GM18870 (cell line): Measurements from ENCODE around the gene TVP23C.
"Not testable (repeated sequence)": the region's sequence is repeated elsewhere in the genome, so short reads cannot be mapped to it uniquely, and the experiment has no call there.

ENCODE experiments used
- ATAC-seq: cut with Tn5 transposase; IDR thresholded peaks from one replicate; pipeline ENCODE4 v1.9.1; 2021; ENCODE audit warnings: moderate library complexity; ENCODE audit not compliant: unreplicated experiment

TVP23C gene

DNA sequence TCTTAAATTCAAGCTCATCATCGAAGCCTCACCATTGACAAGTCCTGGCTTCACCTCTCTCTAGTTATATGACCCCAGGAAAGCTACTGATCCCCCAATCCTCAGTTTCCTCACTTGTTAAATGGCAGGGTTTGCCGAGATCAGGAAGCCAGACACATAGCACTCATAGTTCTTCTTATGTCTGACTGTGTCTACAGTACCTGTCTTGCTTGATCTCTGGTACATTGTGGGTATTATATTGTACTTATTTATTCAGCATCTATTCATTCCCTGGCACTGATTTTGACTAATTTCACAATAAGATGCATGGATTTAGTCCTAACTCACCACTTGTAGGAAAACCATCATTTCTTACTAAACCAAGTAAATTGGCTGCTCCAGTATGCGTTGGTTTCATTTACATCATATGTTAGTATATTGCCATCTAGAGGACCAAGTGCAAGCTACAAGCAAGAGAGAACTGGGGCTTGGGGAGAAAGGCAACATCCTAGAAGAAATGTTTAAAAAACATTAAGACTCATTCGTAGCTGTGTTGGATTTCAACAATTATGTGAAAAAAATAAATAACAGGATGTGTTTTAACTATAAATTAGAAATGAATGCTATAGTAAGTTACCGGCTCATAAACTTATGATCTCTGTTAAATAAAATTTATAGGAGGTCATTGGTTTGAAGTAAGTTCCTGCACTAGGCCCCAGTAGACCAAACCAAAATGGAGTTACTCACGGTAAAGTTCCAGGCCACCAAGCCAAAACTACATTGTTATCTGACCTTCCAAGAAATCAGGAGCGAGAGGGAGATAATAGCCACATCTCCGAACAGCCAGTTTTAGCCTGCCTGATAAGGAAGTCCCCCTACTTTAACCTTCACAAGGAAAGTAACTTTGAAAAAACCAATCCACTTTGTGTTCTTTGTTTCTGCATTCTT lies 36.7 kb downstream of the TVP23C start:
- not testable (repeated sequence) for ATAC-seq

DNA sequence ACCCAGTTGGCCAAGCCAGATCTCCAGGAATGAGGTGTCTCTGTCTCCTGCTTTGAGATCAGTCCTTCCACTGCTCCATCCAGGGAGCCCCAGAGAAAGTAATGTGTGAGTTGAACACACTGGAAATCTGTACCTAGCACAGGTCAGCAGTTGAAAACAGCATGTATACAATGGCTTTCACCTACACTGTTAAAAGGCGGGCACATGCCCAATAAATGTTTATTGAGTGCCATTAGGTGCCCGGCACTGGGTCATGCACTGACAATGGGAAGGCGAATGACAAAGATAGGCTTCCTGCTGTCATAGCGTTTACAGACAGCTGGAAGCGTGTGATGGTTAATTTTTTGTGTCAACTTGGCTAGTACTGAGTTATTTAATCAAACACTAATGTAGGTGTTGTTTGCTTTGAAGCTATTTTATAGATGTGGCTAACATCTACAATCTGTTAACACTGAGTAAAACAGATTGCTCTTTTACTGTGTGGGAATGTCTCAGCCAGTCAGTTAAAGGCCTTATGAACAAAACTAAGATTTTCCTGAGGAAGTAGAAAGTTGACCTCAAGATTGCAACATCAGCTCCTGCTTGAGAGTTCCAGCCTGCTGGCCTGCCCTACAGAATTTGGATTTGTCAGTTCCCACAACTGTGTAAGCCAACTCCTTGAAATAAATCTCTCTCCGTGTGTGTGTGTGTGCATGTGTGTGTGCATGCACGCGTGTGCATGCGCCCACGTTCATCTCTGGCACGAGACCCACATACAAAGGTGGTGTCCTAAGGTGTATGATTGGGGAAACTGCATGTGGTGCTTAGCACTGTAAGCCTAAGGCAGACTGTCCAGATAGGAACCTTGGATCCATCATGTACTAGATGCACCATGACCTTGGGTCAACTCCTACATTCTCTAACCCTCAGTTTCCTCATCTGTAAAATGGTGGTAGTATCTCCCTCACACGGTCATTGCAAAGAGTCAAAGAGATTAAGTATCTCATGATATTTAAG lies 38.0 kb downstream of the TVP23C start:
- ATAC-seq = not testable (repeated sequence)

DNA sequence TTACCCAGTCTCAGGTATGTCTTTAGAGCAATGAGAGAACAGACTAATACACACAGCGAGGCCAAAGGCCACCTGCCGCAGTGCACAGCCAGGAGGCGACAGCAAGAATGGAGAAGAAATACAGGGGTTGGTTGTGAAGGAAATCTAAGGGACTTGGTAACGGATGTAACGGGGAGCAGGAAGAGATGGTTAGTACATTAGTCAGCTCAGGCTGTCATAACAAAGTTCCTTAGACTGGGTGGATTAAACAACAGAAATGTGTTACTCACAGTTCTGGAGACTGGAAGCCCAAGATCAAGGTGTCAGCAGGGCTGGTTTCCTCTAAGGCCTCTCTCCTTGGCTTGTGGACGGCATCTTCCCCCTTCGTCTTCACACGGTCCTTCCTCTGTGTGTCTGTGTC lies 47.1 kb downstream of the TVP23C start:
- no peak for ATAC-seq

DNA sequence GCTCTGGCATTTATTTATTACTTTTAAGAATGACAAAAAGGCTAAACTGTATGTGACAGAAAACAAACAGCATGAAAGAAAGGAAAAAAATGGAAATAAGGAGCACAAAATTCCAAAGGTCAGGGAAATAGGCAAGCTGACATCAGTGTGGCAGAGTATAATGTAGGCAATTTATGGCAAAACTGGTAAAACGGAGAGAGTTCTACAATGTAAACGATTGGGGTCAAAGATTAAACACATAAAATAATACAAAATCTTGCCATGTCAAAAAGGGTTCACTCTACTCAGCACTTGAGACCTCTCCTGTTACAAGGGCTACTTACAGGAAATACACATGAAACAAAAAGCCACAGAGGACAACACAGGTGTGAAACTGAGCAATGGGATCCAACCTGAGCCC lies 48.8 kb downstream of the TVP23C start:
- ATAC-seq = no peak

DNA sequence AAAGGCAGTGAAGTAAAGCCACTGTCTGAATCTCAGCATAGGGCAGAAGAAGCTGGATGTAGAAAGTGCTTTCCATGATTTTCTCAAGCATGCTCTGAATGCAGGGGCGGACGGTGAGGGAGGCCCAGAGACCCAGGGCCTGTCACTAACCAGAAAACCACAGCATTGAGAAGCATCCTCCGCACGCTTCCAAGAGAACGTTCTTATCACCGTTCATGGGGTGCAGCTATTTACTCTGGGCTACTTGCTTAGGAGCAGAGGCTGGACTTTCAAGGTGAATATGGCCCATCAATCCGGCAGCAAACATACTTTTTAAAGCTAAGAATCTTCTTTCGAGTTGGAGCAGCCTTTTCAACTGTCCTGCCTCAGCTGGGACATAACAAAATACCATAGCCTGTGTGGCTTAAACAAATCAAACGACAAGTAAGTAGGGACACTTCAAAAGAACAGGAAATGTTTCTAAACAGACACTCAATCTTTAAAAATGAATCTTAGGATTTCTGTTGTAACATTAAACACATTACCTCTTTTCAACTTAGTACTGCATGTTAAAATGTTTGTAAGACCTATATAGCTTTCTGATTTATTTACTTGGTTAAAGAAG lies 49.3 kb downstream of the TVP23C start:
- ATAC-seq = no peak

DNA sequence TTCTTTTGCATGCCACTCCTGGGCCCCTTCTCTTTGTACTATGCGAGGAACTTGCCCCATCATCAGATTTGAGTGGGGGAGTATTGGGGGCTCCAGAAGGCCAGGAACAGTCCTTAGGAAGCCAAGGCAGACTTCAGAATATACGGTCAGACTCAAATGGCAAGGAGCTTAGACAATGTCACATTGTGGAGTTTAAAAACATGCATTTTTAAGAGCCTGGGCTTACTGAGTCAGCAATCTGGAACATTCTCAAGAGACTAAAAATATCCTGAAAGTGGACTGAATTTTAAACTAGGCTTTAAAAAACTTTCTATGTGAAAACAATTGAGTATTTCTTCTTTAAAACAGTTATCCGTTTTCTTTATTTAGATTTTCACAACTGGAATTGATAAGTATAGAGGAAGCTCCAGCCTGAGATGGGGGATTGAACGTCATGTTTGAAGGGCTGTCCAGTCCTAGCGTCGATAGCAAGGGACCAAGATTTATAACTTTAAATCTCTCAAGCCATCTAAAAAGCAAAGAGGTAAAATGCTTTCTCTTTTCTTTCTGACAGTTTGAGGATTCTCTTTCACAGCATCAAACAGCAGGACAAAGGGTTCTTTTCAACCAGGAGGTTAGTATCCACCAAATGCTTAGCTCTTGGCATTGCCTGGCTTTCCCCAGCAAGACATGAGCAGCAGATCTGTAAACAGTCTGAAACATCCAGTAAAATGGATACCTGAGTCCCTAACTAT lies 50.1 kb downstream of the TVP23C start:
- ATAC-seq = no peak

DNA sequence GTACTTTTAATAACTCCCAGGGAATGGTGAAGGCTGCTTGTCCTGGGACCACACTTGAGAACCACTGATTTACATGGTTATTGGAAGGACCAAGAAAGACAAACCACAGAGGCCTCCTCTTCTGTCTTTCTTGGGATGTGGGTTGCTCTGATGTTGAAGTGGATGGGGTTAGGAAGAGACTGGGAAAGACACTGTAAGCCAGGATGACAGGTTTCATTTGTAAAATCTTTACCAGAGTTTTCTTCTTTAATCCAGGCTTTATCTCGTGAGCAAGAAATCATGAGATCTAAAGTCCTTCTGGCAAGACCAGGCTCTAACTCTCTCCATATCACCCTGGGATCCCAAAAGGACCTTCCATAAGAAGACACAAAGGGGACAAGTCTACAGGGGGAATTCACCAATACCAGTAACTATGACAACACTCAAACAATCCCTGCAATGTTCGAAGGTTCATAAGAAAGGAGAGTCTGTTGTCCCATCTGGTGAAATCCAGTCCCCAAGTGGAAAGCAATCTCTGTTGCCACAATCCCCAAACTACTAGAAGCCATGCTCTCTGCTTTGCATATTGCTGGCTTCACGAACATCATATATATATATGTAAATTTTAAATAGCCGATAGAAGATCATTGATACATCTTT lies 51.1 kb downstream of the TVP23C start:
- no peak for ATAC-seq

DNA sequence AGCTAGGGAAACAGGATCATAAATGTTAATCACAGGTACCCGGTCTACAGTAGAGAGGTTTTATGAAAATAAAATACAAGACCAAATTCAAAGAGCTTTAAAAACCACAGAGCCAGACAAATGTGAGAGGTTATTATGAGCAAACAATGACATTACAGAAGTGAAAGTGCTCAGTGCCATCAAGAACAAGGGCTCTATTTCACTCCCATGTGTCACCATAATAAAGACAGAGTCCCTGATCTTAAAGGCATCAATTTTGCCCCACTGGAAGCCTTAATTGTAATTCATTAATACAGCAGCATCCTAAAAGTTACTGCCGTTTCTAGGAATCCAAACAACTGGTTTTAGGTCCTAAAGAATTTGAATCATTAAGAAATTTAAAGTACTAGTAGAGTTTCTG lies 52.1 kb downstream of the TVP23C start:
- no peak for ATAC-seq

DNA sequence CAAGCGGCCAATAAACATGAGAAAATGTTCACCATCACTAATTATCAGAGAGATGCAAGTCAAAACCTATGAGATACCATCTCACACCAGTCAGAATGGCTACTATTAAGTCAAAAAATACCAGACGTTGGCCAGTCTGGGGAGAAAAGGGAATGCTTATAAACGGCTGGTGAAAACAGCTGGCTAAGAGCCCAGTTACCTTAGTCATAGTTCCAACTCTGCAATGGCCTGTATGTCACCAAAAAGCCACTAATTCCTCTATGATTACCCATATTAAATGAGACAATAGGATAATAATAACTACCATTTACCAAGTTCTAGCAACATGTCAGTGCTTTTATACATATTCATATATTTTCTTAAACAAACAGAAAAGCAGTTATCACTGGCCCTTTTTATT lies 52.9 kb downstream of the TVP23C start:
- no peak for ATAC-seq

DNA sequence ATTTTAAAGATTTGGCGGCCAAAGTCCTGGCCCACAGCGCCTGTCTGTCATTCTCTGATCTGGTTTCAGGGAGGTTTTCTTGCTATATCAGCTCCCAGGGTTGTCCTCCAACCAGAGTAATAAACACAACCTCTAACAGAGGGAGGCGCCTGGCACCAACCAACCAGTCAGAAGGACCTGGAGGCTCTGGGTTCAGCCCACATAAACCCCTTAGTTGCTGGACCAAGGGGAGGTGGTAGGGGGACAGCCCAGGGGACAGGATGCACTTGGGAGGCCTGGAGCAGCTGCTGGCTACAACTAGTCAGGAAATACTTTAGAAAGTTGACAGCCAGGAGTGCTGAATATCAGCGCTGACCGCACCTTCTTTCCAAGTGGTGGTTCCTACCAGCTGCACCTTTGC lies 54.2 kb downstream of the TVP23C start:
- ATAC-seq = no peak

DNA sequence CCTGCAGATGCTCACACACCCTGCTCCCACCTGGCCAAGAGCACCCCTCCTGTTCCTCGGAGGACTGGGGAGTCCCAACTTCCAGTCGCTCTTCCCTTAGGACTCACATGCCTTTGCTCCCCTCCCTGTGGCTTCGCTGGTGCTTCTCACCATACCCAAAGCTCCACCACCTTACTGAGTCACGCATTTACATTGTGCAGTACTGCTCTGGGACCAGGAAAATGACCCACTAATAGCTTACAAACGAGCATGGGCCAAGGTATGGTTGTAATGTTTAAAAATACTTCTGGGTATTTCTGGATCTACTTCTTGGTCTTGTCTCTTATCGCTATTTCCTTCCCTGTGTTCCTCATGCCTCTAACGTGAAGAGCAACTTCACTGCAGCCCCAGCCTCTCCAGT lies 54.8 kb downstream of the TVP23C start:
- no peak for ATAC-seq

DNA sequence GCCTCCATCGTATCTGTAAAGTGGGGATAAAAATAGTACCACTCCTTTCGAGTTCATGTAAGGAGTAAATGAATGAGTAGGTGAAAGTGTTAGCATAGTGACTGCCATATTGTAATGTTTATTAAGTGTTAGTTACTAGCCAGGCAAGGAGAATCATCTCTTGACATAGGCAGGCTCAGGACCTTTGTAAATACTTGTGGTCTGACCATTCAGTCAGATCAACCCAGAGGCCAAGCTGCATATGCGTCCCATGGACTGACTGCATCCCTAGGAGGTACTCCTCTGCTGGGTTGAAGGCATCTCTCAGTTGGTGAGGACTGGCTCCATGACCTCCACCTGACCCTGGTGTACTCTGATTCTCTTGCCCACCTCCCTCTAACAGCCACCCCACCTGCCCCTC lies 55.4 kb downstream of the TVP23C start:
- ATAC-seq = no peak

DNA sequence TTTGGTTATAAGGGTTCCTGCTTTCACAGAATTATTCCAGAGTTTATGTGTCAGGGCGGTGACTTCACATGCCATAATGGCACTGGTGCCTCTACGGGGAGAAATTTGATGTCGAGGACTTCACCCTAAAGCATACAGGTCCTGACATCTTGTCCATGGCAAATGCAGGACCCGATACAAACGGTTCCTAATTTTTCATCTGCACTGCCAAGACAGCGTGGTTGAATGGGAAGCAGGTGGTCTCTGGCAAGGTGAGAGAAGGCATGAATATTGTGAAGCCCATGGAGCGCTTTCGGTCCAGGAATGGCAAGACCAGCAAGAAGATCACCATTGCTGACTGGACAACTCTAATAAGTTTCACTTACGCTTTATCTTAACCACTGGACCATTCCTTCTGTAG lies 56.3 kb downstream of the TVP23C start:
- ATAC-seq = no peak

DNA sequence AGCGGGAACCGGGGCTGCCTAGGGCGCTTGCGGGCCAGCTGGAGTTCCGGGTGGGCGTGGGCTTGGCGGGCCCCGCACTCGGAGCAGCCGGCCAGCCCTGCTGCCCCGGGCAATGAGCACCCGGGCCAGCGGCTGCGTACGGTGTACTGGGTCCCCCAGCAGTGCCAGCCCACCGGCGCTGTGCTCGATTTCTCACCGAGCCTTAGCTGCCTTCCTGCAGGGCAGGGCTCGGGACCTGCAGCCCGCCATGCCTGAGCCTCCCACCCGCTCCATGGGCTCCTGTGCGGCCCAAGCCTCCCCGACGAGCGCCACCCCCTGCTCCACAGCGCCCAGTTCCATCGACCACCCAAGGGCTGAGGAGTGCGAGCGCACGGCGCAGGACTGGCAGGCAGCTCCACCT lies 57.6 kb downstream of the TVP23C start:
- ATAC-seq = not testable (repeated sequence)

DNA sequence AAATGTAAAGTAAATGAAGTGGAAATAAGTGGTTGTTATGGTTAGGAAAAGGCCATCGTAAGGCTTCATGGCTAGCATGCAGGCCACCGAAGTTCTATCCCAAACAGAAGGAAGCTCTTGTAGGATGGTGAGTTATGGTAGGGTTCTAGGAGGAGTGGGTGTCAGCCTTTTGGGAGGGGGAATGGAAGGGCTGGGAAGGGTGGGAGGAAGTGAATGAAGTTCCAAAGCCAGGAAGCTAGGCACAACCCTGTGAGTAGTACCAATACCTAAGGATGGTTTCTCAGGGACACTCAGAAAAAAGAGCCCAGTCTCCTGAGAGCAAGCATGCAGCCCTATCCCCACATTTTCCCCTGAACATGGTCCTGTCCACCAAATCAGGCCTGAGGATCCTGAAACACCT lies 59.6 kb downstream of the TVP23C start:
- no peak for ATAC-seq

DNA sequence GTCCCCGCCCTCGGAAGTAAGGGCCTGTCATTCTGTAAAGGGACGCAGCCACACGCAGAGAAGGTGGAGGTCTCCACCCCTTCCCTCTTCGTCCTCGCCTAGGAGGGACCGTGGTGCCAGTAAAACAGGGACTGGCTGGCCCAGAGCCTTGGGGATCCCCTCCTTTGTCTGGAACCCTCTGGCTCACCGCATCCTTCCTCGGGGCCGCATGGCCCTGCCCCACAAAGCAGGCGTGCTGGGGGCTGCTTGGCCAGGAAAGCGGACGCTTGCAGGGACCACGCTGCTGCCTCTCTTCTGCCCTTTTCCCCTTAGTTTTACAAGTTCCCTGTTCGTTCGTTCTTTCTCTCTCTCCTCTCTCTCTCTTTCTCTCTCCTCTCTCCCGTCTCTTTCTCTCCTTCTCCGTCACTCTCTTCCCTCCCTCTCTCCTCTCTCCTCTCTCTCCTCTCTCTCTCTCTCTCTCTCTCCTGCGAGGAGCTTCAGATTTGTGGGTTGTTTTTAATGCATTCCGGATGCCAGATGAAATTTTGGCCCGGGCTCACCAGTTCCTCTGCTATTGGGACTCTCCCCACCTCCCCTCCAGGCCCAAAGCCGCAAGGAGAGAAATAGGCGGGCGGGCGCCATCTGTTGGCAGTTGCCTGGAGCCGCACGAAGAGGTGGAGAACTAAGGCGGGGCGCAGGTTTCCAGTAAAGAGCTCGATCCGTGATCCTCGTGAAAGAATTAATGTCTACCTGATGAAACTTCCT lies 60.7 kb downstream of the TVP23C start:
- no peak for ATAC-seq

DNA sequence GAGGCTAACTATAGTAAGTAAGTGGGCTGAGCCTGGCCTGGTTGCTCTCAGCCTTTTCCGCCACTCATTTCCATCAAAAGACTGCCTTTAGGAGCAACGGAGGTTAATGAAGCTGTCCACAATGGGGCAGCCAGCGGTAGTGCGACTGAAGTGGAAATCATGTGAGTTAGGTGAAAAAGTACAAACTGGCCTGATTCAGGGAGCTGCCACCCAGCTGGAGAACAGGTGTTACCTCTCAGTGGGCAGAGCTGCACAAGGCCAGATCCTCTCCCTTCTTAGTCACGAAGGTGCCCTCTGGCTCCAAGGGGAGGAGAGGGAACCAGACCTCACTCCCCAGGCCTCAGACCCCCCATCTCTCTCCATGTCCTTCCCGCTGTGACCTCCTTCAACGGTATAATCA lies 61.5 kb downstream of the TVP23C start:
- ATAC-seq = no peak

DNA sequence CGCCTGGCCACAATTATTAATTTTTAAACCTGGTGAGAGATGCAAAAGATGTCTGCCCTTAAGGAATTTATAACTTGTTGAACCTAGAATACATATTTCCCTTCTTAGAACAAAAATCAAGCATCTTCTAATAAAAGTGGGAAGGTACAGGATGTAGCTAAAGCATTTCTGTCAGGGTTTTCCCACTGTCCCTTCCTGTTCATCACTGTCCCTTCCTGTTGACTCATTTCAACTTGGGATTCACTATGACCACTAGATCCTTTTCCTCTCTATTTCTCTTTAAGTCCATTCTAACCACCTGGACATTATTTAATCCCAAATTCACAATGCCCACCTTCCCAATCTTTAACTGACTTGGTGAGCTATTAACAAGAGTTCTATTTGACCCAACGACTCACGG lies 62.0 kb downstream of the TVP23C start:
- ATAC-seq = no peak

DNA sequence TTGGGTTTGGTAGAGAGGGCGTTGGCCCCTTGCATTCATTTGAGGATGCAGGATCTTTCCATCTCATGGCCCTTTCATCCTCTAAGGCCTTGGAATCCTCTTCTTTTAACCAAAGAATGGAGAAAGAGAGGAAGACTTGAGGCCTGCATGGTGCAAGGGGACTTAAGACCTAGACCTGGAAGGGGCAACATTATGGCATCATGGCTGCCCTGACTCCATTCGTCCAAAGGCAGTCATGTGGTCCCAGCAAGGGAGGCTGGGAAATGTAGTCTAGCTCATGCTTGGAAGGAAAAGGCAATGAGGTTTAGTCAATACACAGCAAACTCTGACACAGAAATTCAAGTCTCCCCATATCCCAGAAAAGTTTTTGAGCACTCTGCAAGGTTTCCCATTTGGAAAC lies 65.2 kb downstream of the TVP23C start:
- ATAC-seq = no peak
